H9 (cell line): ENCODE measurements around the gene EFTUD2. TPM values are rescaled to one million over a fixed set of nuclear protein-coding genes. Genes with fewer than 3 reads are reported as not detected.
"Not testable (repeated sequence)": the region's sequence is repeated elsewhere in the genome, so short reads cannot be mapped to it uniquely, and the experiment has no call there.

ENCODE experiments used
- DNase-seq: peaks from one replicate; pipeline ENCODE4 v3.0.0-alpha.2; 2017
- H2AFZ ChIP-seq: one replicate; pipeline ENCODE4 v1.6.1; 2013; ENCODE audit warnings: mild to moderate bottlenecking, low read length, control low read depth, moderate library complexity
- H2AK5ac ChIP-seq: 2 replicates; pipeline ENCODE4 v1.6.1; 2013; ENCODE audit warnings: low read length, control low read depth, mixed read lengths; ENCODE audit not compliant: insufficient read length
- H2BK120ac ChIP-seq: one replicate; pipeline ENCODE4 v1.6.1; 2013; ENCODE audit warnings: low read depth, mild to moderate bottlenecking, low read length, control low read depth, inconsistent platforms; ENCODE audit not compliant: poor library complexity, severe bottlenecking
- H2BK12ac ChIP-seq: 2 replicates; pipeline ENCODE4 v1.6.1; 2013; ENCODE audit warnings: low read length, control low read depth, mixed read lengths, low read depth; ENCODE audit not compliant: insufficient read length
- H2BK15ac ChIP-seq: 2 replicates; pipeline ENCODE4 v1.6.1; 2013; ENCODE audit warnings: low read depth, low read length, control low read depth
- H2BK20ac ChIP-seq: one replicate; pipeline ENCODE4 v1.6.1; 2013; ENCODE audit warnings: low read depth, mild to moderate bottlenecking, low read length, control low read depth, inconsistent platforms; ENCODE audit not compliant: poor library complexity, severe bottlenecking
- H2BK5ac ChIP-seq: 2 replicates; pipeline ENCODE4 v1.6.1; 2013; ENCODE audit warnings: low read length, control low read depth, mixed read lengths; ENCODE audit not compliant: insufficient read length
- H3K14ac ChIP-seq: 2 replicates; pipeline ENCODE4 v1.6.1; 2013; ENCODE audit warnings: low read length, control low read depth; ENCODE audit not compliant: insufficient read depth
- H3K18ac ChIP-seq: 2 replicates; pipeline ENCODE4 v1.6.1; 2013; ENCODE audit warnings: low read depth, mild to moderate bottlenecking, mixed read lengths, low read length, control low read depth; ENCODE audit not compliant: insufficient read length
- H3K23ac ChIP-seq: 2 replicates; pipeline ENCODE4 v1.6.1; 2013; ENCODE audit warnings: low read length, control low read depth, mixed read lengths, low read depth; ENCODE audit not compliant: insufficient read length
- H3K23me2 ChIP-seq: 2 replicates; pipeline ENCODE4 v1.6.1; 2013; ENCODE audit warnings: low read depth, mild to moderate bottlenecking, mixed read lengths, low read length, control low read depth; ENCODE audit not compliant: insufficient read length, poor library complexity, severe bottlenecking
- H3K27ac ChIP-seq: 2 replicates; pipeline ENCODE4 v1.5.1; 2013; ENCODE audit warnings: low read length, control low read depth, mixed read lengths, low read depth; ENCODE audit not compliant: insufficient read length
- H3K27me3 ChIP-seq: 2 replicates; pipeline ENCODE4 v1.6.1; 2013; ENCODE audit warnings: low read length, control low read depth, inconsistent platforms; ENCODE audit not compliant: insufficient read depth
- H3K4ac ChIP-seq: 2 replicates; pipeline ENCODE4 v1.6.1; 2013; ENCODE audit warnings: low read depth, mild to moderate bottlenecking, control low read depth, inconsistent platforms, low read length, moderate library complexity
- H3K4me1 ChIP-seq: 2 replicates; pipeline ENCODE4 v1.6.1; 2013; ENCODE audit warnings: low read length, control low read depth, inconsistent platforms; ENCODE audit not compliant: insufficient read depth
- H3K4me2 ChIP-seq: 2 replicates; pipeline ENCODE4 v1.6.1; 2013; ENCODE audit warnings: low read length, control low read depth, mixed read lengths; ENCODE audit not compliant: insufficient read length, insufficient read depth
- H3K56ac ChIP-seq: 2 replicates; pipeline ENCODE4 v1.6.1; 2013; ENCODE audit warnings: low read depth, mild to moderate bottlenecking, mixed read lengths, low read length, control low read depth; ENCODE audit not compliant: insufficient read length
- H3K79me1 ChIP-seq: 2 replicates; pipeline ENCODE4 v1.6.1; 2013; ENCODE audit warnings: low read depth, mild to moderate bottlenecking, moderate library complexity, low read length, control low read depth, inconsistent platforms; ENCODE audit not compliant: insufficient read depth, poor library complexity, severe bottlenecking
- H3K79me2 ChIP-seq: 2 replicates; pipeline ENCODE4 v1.6.1; 2013; ENCODE audit warnings: low read length, control low read depth, inconsistent platforms; ENCODE audit not compliant: insufficient read depth
- H3K9ac ChIP-seq: 2 replicates; pipeline ENCODE4 v1.6.1; 2013; ENCODE audit warnings: low read length, control low read depth, mixed read lengths; ENCODE audit not compliant: insufficient read length; ENCODE audit errors: extremely low read depth
- H3K9me3 ChIP-seq: one replicate; pipeline ENCODE4 v1.6.1; 2013; ENCODE audit warnings: low read depth, low read length, inconsistent platforms; ENCODE audit not compliant: control insufficient read depth
- H3T11ph ChIP-seq: one replicate; pipeline ENCODE4 v1.6.1; 2013; ENCODE audit warnings: mild to moderate bottlenecking, low read length, control low read depth, inconsistent platforms
- H4K20me1 ChIP-seq: one replicate; pipeline ENCODE4 v1.6.1; 2013; ENCODE audit not compliant: control insufficient read depth, insufficient read length, insufficient read depth
- H4K5ac ChIP-seq: 2 replicates; pipeline ENCODE4 v1.6.1; 2013; ENCODE audit warnings: low read depth, mild to moderate bottlenecking, mixed read lengths, low read length, control low read depth; ENCODE audit not compliant: insufficient read length
- H4K8ac ChIP-seq: replicated peaks from 2 replicates; pipeline ENCODE4 v1.6.1; 2013; ENCODE audit warnings: low read length, control low read depth, mixed read lengths, low read depth; ENCODE audit not compliant: insufficient read length
- H4K91ac ChIP-seq: 2 replicates; pipeline ENCODE4 v1.6.1; 2013; ENCODE audit warnings: low read depth, mild to moderate bottlenecking, moderate library complexity, mixed read lengths, low read length, control low read depth; ENCODE audit not compliant: insufficient read length
- H3K27ac Mint-ChIP-seq, 3 experiments: 2 replicates in 2 of 3; 3 replicates in 1 of 3; pipeline ENCODE4 v1.8.0; 2020 to 2021; ENCODE audit warnings: mixed read lengths in 3 of 3, mild to moderate bottlenecking in 1 of 3, moderate library complexity in 1 of 3
- H3K27me3 Mint-ChIP-seq: 2 replicates; pipeline ENCODE4 v1.8.0; 2021; ENCODE audit warnings: low read depth, mild to moderate bottlenecking, moderate library complexity, mixed read lengths
- H3K36me3 Mint-ChIP-seq, 3 experiments: 2 replicates in 2 of 3; 3 replicates in 1 of 3; pipeline ENCODE4 v1.8.0; 2020 to 2021; ENCODE audit warnings: low read depth in 3 of 3, mixed read lengths in 3 of 3; ENCODE audit not compliant: insufficient read depth in 1 of 3
- H3K4me1 Mint-ChIP-seq, 2 experiments: 2 replicates each; pipeline ENCODE4 v1.8.0; 2020; ENCODE audit warnings: mixed read lengths in 2 of 2
- H3K4me3 Mint-ChIP-seq, 2 experiments: 2 replicates in 1 of 2; 3 replicates in 1 of 2; pipeline ENCODE4 v1.8.0; 2020 to 2021; ENCODE audit warnings: mild to moderate bottlenecking in 2 of 2, mixed read lengths in 2 of 2, moderate library complexity in 1 of 2
- H3K9me3 Mint-ChIP-seq, 2 experiments: 2 replicates in 1 of 2; 3 replicates in 1 of 2; pipeline ENCODE4 v1.8.0; 2020; ENCODE audit warnings: mild to moderate bottlenecking in 2 of 2, mixed read lengths in 2 of 2, moderate library complexity in 1 of 2
- CTCF ChIP-seq: fragments of 200-600 bp; sonication (generic); conservative IDR thresholded peaks from 3 replicates; pipeline ENCODE4 v1.8.0; 2021; ENCODE audit warnings: antibody characterized with exemption, mild to moderate bottlenecking
- WGBS: extraction: QIAGEN DNeasy Blood & Tissue Kit; methylation state at CpG from one replicate; pipeline ENCODE4 v1.1.7; 2013; ENCODE audit warnings: missing lambda C conversion rate, low lambda C conversion rate, mixed read lengths; ENCODE audit not compliant: insufficient read length; ENCODE audit errors: extremely low coverage; 5-methylcytosine and 5-hydroxymethylcytosine counted together
- total RNA-seq: library from RNA; stranded (reverse); gene quantifications from 2 replicates; pipeline ENCODE4 v1.2.1, GENCODE V29; 2021

The EFTUD2 gene
- total RNA-seq, 1 experiment from 2014 or later: 150 TPM

- H3K27ac Mint-ChIP-seq: peak within 1 kb of the TSS in 2 of 3 experiments; percentile 95; a peak in 5 of 7 replicates
- peaks cover 5% of the 10 kb centered on the region for H3K23me2 ChIP-seq
- H2BK5ac ChIP-seq: no peak within 1 kb of the TSS
- H3K23ac ChIP-seq: no peak within 1 kb of the TSS
- H3K9me3 ChIP-seq: no peaks in the 10 kb centered on the region
- H3K27ac ChIP-seq: no peak within 1 kb of the TSS
- H3K79me2 ChIP-seq: peaks cover 10% of the 10 kb centered on the region; the same call in 1 of the 2 replicates
- H3K9ac ChIP-seq: peak within 1 kb of the TSS; percentile 82
- no peaks in the 10 kb centered on the region; the same call in 1 of the 2 replicates for H3K4me1 ChIP-seq
- H3K4me1 Mint-ChIP-seq: peaks cover 11 to 14% of the 10 kb centered on the region in 2 experiments
- no peak within 1 kb of the TSS for H4K91ac ChIP-seq
- no peak within 1 kb of the TSS for H4K5ac ChIP-seq
- no peak within 1 kb of the TSS for H2AK5ac ChIP-seq
- no peak within 1 kb of the TSS for H2BK12ac ChIP-seq
- H3K27me3 ChIP-seq: no peaks in the 10 kb centered on the region
- H3K27me3 Mint-ChIP-seq: peaks cover 1% of the 10 kb centered on the region; the same call in 1 of the 2 replicates
- DNase-seq: peak; percentile 98
- H3K18ac ChIP-seq: peak within 1 kb of the TSS; percentile 88
- peak within 1 kb of the TSS; percentile 88 for H3K14ac ChIP-seq
- peak; percentile 6; the same call in 1 of the 3 replicates for TF ChIP-seq CTCF
- H2BK120ac ChIP-seq: no peak within 1 kb of the TSS
- H3K56ac ChIP-seq: no peak within 1 kb of the TSS
- H3K4me3 Mint-ChIP-seq: peak within 1 kb of the TSS; percentile 93 to 97
- H4K8ac ChIP-seq: no peak within 1 kb of the TSS
- no peak within 1 kb of the TSS for H2BK20ac ChIP-seq
- no peaks in the 10 kb centered on the region for H3K79me1 ChIP-seq
- WGBS: no CpG with 5 or more reads among the region's 62 CpGs
- H3K36me3 Mint-ChIP-seq: peaks cover 10 to 31% (median 21%) of the 10 kb centered on the region in 3 experiments
- H2BK15ac ChIP-seq: no peak within 1 kb of the TSS
- H3K4me2 ChIP-seq: peak within 1 kb of the TSS; percentile 75
- no peak within 1 kb of the TSS for H2AFZ ChIP-seq
- no peak within 1 kb of the TSS for H3T11ph ChIP-seq
- peaks cover 0 to 5% of the 10 kb centered on the region in 2 experiments; a peak in 1 of 5 replicates for H3K9me3 Mint-ChIP-seq
- no peaks in the 10 kb centered on the region for H4K20me1 ChIP-seq
- no peak within 1 kb of the TSS; the same call in 1 of the 2 replicates for H3K4ac ChIP-seq
Measured at GRCh38 chr17:44947461-44948314, 48.4 kb upstream of the EFTUD2 start, which contains the start of gene KIF18B. Gene KIF18B (minus strand): TSS chr17:44947773. CDS start chr17:44936344, 11,429 bp downstream.

- H4K5ac ChIP-seq, H2BK120ac ChIP-seq, H4K20me1 ChIP-seq, H2BK12ac ChIP-seq, H3K56ac ChIP-seq, H4K8ac ChIP-seq, H3K9ac ChIP-seq, H2AFZ ChIP-seq, H3K27me3 Mint-ChIP-seq, H3K79me1 ChIP-seq, H2AK5ac ChIP-seq, H3K27ac ChIP-seq, H3K27ac Mint-ChIP-seq, H3K23ac ChIP-seq, H3T11ph ChIP-seq, H3K9me3 Mint-ChIP-seq, H2BK20ac ChIP-seq, H3K14ac ChIP-seq, H3K9me3 ChIP-seq, H4K91ac ChIP-seq, H3K18ac ChIP-seq, H3K4me2 ChIP-seq, H3K23me2 ChIP-seq, H3K4me1 ChIP-seq, H3K27me3 ChIP-seq, H2BK15ac ChIP-seq, H3K4ac ChIP-seq, DNase-seq, H2BK5ac ChIP-seq: not testable (repeated sequence)
- peaks cover 22 to 25% of the 10 kb centered on the region in 2 experiments for H3K4me1 Mint-ChIP-seq
- H3K4me3 Mint-ChIP-seq: peak overlapping the region; percentile 93 to 97
- peaks cover 13 to 37% (median 24%) of the 10 kb centered on the region in 3 experiments for H3K36me3 Mint-ChIP-seq
- H3K79me2 ChIP-seq: peaks cover 16% of the 10 kb centered on the region; the same call in 1 of the 2 replicates
- WGBS: no CpG with 5 or more reads among the region's 10 CpGs
Measured at GRCh38 chr17:44945652-44946051, 46.4 kb upstream of the EFTUD2 start.
